DOHH2 (cell line): ENCODE data around the gene GJD2.

ENCODE experiments used
- H3F3A ChIP-seq: fragments of 200-600 bp; sonication (generic), shearing (Covaris generic); 2 replicates; pipeline ENCODE4 v1.6.0; 2016; ENCODE audit warnings: antibody characterized with exemption, mild to moderate bottlenecking; ENCODE audit not compliant: control insufficient read depth, insufficient read depth
- H3K27ac ChIP-seq: fragments of 200-600 bp; sonication (generic); 2 replicates; pipeline ENCODE4 v1.5.1; 2014; ENCODE audit warnings: low read depth, mild to moderate bottlenecking, low read length, moderate library complexity
- H3K27me3 ChIP-seq: fragments of 200-600 bp; sonication (generic); 2 replicates; pipeline ENCODE4 v1.6.1; 2014; ENCODE audit warnings: mild to moderate bottlenecking, low read length, mixed read lengths; ENCODE audit not compliant: control insufficient read depth
- H3K36me3 ChIP-seq: fragments of 200-600 bp; sonication (generic); 2 replicates; pipeline ENCODE4 v1.6.1; 2014; ENCODE audit warnings: mild to moderate bottlenecking, low read length, moderate library complexity, mixed read lengths; ENCODE audit not compliant: control insufficient read depth
- H3K4me1 ChIP-seq: fragments of 200-600 bp; sonication (generic); 2 replicates; pipeline ENCODE4 v1.6.1; 2014; ENCODE audit warnings: mild to moderate bottlenecking, low read length, mixed read lengths; ENCODE audit not compliant: control insufficient read depth
- H3K4me2 ChIP-seq: fragments of 200-600 bp; sonication (generic); 2 replicates; pipeline ENCODE4 v1.6.0; 2014; ENCODE audit warnings: mild to moderate bottlenecking, low read length, moderate library complexity
- H3K4me3 ChIP-seq: fragments of 200-600 bp; sonication (generic); 2 replicates; pipeline ENCODE4 v1.5.1; 2014; ENCODE audit warnings: mild to moderate bottlenecking, low read length, mixed read lengths
- H3K79me2 ChIP-seq: fragments of 200-600 bp; sonication (generic); 2 replicates; pipeline ENCODE4 v1.6.1; 2014; ENCODE audit warnings: mild to moderate bottlenecking, low read length, mixed read lengths; ENCODE audit not compliant: control insufficient read depth
- H3K9me2 ChIP-seq: fragments of 200-600 bp; sonication (generic); replicated peaks from 2 replicates; pipeline ENCODE4 v1.6.1; 2014; ENCODE audit warnings: mild to moderate bottlenecking, low read length, mixed read lengths; ENCODE audit not compliant: control insufficient read depth
- H3K9me3 ChIP-seq: fragments of 200-600 bp; sonication (generic); 2 replicates; pipeline ENCODE4 v1.6.1; 2014; ENCODE audit warnings: antibody characterized with exemption, low read length, mixed read lengths; ENCODE audit not compliant: control insufficient read depth, insufficient read depth
- H4K20me1 ChIP-seq: fragments of 200-600 bp; sonication (generic); 2 replicates; pipeline ENCODE4 v1.6.0; 2014; ENCODE audit warnings: low read depth, mild to moderate bottlenecking, antibody characterized with exemption, low read length, moderate library complexity; ENCODE audit not compliant: control insufficient read depth, insufficient read depth
- EZH2phosphoT487 ChIP-seq: fragments of 200-600 bp; sonication (generic); IDR thresholded peaks from 2 replicates; pipeline ENCODE4 v1.6.1; 2017; ENCODE audit warnings: borderline replicate concordance, mild to moderate bottlenecking, antibody characterized with exemption, low read length, moderate library complexity, mixed read lengths
- TF ChIP-seq, protein P1 (sequence below): fragments of 200-600 bp; sonication (generic); IDR thresholded peaks from one replicate; pipeline ENCODE4 v1.5.1; 2014; ENCODE audit warnings: antibody characterized with exemption, mild to moderate bottlenecking, low read depth, low read length; ENCODE audit not compliant: poor library complexity, severe bottlenecking

The GJD2 gene

DNA sequence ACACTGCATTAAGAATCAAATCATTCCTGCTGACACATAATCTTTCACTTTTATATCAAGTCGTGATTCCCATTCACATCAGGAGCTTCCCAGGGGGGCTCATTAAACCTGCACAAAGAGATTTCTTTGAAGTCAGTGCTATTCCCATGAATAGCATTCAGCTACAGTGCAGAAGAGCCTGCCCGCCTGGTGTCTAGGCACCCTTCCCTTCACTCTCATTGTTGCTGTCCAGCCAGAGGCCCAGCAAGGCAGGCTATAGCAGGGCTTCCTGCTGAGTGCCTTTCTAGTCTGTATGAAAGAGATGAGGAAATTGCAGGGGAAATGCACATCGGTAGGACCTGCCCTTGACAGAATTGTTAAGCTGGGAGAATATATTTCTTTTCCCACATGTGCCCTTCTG is 4.5 kb upstream of the GJD2 start:
- no peaks in the 10 kb centered on the region for H3F3A ChIP-seq
- H3K4me2 ChIP-seq: no peak overlapping the region

DNA sequence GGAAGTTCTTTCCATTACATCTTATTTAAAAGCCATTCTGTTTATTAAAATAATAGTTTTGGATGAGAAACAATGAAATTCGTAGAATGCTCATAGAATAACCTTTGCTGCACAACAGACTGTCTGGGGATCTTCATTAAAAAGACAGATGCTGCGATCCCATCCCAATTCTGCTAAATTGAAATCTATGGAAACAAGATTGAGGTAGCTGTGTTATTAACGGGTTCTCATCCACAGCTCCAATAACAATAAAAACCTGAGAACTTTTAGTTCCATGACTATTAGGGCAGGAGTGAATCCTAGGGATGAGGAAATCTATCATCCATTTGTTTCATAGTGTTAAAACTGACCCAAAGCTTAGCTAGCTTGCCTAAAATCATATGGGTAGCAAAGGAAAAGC is 2.5 kb upstream of the GJD2 start:
- H3K9me3 ChIP-seq: no peaks in the 10 kb centered on the region
- H3K4me2 ChIP-seq: no peak overlapping the region
- no peak overlapping the region for H3K27ac ChIP-seq
- H3K4me3 ChIP-seq: no peak overlapping the region
- no peaks in the 10 kb centered on the region for H3K4me1 ChIP-seq
- H3K79me2 ChIP-seq: no peaks in the 10 kb centered on the region
- peaks cover 14% of the 10 kb centered on the region for H3K27me3 ChIP-seq
- H3K9me2 ChIP-seq: no peaks in the 10 kb centered on the region
- H4K20me1 ChIP-seq: no peaks in the 10 kb centered on the region
- no peaks in the 10 kb centered on the region for H3F3A ChIP-seq
- no peak for TF ChIP-seq EZH2phosphoT487
- TF ChIP-seq, protein P1, sequence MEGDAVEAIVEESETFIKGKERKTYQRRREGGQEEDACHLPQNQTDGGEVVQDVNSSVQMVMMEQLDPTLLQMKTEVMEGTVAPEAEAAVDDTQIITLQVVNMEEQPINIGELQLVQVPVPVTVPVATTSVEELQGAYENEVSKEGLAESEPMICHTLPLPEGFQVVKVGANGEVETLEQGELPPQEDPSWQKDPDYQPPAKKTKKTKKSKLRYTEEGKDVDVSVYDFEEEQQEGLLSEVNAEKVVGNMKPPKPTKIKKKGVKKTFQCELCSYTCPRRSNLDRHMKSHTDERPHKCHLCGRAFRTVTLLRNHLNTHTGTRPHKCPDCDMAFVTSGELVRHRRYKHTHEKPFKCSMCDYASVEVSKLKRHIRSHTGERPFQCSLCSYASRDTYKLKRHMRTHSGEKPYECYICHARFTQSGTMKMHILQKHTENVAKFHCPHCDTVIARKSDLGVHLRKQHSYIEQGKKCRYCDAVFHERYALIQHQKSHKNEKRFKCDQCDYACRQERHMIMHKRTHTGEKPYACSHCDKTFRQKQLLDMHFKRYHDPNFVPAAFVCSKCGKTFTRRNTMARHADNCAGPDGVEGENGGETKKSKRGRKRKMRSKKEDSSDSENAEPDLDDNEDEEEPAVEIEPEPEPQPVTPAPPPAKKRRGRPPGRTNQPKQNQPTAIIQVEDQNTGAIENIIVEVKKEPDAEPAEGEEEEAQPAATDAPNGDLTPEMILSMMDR: no peak
- H3K36me3 ChIP-seq: no peaks in the 10 kb centered on the region

More for the DNA sequence above, 4.5 kb upstream of the GJD2 start:
- Histone ChIP-seq H3K4me3 (no peak overlapping the region), H4K20me1 (no peaks in the 10 kb centered on the region), H3K27me3 (peaks cover 14% of the 10 kb centered on the region), H3K36me3 (no peaks in the 10 kb centered on the region), H3K4me1 (no peaks in the 10 kb centered on the region), H3K9me2 (no peaks in the 10 kb centered on the region), H3K9me3 (no peaks in the 10 kb centered on the region), H3K27ac (no peak overlapping the region), H3K79me2 (no peaks in the 10 kb centered on the region)
- TF ChIP-seq EZH2phosphoT487: no peak
- TF ChIP-seq, protein P1: no peak

DNA sequence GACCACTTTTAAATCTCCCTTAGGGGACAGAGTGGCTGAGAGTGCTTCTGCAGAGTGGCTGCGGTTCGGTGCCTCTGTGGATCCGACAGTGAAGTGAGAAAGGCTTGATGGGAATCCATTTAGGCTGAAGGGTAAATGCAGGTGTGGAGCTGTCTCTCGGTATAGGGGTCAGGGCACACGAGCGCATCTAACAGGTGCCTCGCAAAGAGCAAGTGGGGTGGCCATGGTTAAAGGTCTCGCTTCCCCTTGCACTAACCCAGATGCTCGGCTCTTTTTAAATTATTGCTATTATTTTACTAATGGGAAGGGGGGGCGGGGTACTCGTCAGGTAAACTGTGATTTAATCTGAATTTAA is 598 bp upstream of the GJD2 start:
- no peaks in the 10 kb centered on the region for H3K36me3 ChIP-seq
- no peaks in the 10 kb centered on the region for H3F3A ChIP-seq
- TF ChIP-seq EZH2phosphoT487: no peak
- TF ChIP-seq, protein P1: no peak
- H3K27ac ChIP-seq: no peak overlapping the region
- H3K27me3 ChIP-seq: peaks cover 14% of the 10 kb centered on the region
- no peaks in the 10 kb centered on the region for H3K9me2 ChIP-seq
- H3K4me2 ChIP-seq: no peak overlapping the region
- no peak overlapping the region for H3K4me3 ChIP-seq
- H3K4me1 ChIP-seq: no peaks in the 10 kb centered on the region
- no peaks in the 10 kb centered on the region for H3K79me2 ChIP-seq
- no peaks in the 10 kb centered on the region for H3K9me3 ChIP-seq
- no peaks in the 10 kb centered on the region for H4K20me1 ChIP-seq

DNA sequence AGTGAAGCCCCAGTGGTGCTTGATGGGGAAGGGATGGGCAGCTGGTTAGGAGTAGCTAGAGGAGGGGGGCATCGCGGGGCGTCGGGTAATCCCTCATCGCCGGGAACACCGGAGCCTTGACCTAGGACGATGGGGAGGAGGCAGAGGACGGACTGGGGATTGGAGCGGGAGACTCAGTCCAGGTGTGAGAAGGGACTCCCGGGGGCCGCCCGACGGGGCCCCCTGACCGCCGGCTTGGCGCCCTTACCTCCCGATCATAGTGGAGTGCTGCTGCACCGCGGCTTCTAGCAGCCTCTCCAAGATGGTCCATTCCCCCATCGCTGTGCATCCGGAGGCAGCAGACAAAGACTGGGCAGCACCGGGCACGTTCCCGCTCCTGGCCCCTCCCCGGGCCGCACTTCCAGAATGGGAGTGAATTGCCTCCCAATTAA is 612 bp downstream of the GJD2 start:
- Histone ChIP-seq H3K27me3 (peaks cover 14% of the 10 kb centered on the region), H3K9me3 (no peaks in the 10 kb centered on the region), H3K36me3 (no peaks in the 10 kb centered on the region), H3K79me2 (no peaks in the 10 kb centered on the region), H3K27ac (no peak overlapping the region), H3K4me3 (no peak overlapping the region), H3K4me1 (no peaks in the 10 kb centered on the region), H3K4me2 (no peak overlapping the region), H3K9me2 (no peaks in the 10 kb centered on the region), H3F3A (no peaks in the 10 kb centered on the region), H4K20me1 (no peaks in the 10 kb centered on the region)
- TF ChIP-seq, protein P1: no peak
- TF ChIP-seq EZH2phosphoT487: no peak
